Neural cell (in vitro differentiated cells): ENCODE measurements around the gene MOB3A. TPM values are rescaled to one million over a fixed set of nuclear protein-coding genes. Genes with fewer than 3 reads are reported as not detected.
A peak's percentile ranks its signal among the peaks of the same experiment; 100 is the strongest.

ENCODE experiments used
- H2AFZ ChIP-seq: fragments of 200-600, 300-800 bp; sonication (generic), shearing (Covaris generic); 2 replicates; pipeline ENCODE4 v1.6.0; 2014; ENCODE audit warnings: low read depth, mild to moderate bottlenecking, antibody characterized with exemption, low read length, moderate library complexity
- H3F3A ChIP-seq: fragments of 200-600 bp; shearing (Covaris generic); 2 replicates; pipeline ENCODE4 v1.6.1; 2016; ENCODE audit warnings: mild to moderate bottlenecking, moderate library complexity, mixed read lengths, antibody characterized with exemption, low read length; ENCODE audit not compliant: insufficient read depth, poor library complexity, severe bottlenecking
- H3K27ac ChIP-seq: fragments of 200-600, 300-800 bp; sonication (generic), shearing (Covaris generic); 2 replicates; pipeline ENCODE4 v1.5.1; 2014; ENCODE audit warnings: mild to moderate bottlenecking, low read length, moderate library complexity
- H3K27me3 ChIP-seq: fragments of 300-800, 200-600 bp; sonication (generic), shearing (Covaris generic); 2 replicates; pipeline ENCODE4 v1.6.0; 2014; ENCODE audit warnings: mild to moderate bottlenecking, low read depth, low read length, moderate library complexity; ENCODE audit not compliant: insufficient read depth
- H3K36me3 ChIP-seq: fragments of 300-800, 200-600 bp; sonication (generic), shearing (Covaris generic); 2 replicates; pipeline ENCODE4 v1.5.1; 2014; ENCODE audit warnings: mild to moderate bottlenecking, antibody characterized with exemption, low read length, moderate library complexity; ENCODE audit not compliant: insufficient read depth
- H3K4me2 ChIP-seq: fragments of 300-800, 200-600 bp; sonication (generic), shearing (Covaris generic); 2 replicates; pipeline ENCODE4 v1.6.0; 2014; ENCODE audit warnings: mild to moderate bottlenecking, low read length
- H3K4me3 ChIP-seq: fragments of 300-800, 200-600 bp; sonication (generic), shearing (Covaris generic); 2 replicates; pipeline ENCODE4 v1.5.1; 2014; ENCODE audit warnings: mild to moderate bottlenecking, low read length, moderate library complexity
- H3K79me2 ChIP-seq: fragments of 200-600 bp; shearing (Covaris generic); replicated peaks from 2 replicates; pipeline ENCODE4 v1.6.0; 2014; ENCODE audit warnings: mild to moderate bottlenecking, low read length, moderate library complexity; ENCODE audit not compliant: insufficient read depth
- H3K9ac ChIP-seq: fragments of 300-800, 200-600 bp; sonication (generic), shearing (Covaris generic); 2 replicates; pipeline ENCODE4 v1.6.1; 2016; ENCODE audit warnings: mild to moderate bottlenecking, low read length, mixed read lengths
- H3K9me2 ChIP-seq: fragments of 200-600 bp; shearing (Covaris generic); 2 replicates; pipeline ENCODE4 v1.6.1; 2016; ENCODE audit warnings: mild to moderate bottlenecking, low read length, mixed read lengths; ENCODE audit not compliant: insufficient read depth
- H3K9me3 ChIP-seq: fragments of 200-600, 300-800 bp; sonication (generic), shearing (Covaris generic); 2 replicates; pipeline ENCODE4 v1.6.1; 2016; ENCODE audit warnings: mild to moderate bottlenecking, mixed run types, low read length, moderate library complexity, mixed read lengths
- H4K20me1 ChIP-seq: fragments of 200-600 bp; shearing (Covaris generic); 2 replicates; pipeline ENCODE4 v1.6.1; 2016; ENCODE audit warnings: mild to moderate bottlenecking, mixed run types; ENCODE audit not compliant: insufficient read depth
- CTCF ChIP-seq: fragments of 450-650 bp; IDR thresholded peaks from 2 replicates; pipeline ENCODE4 v1.5.1; 2014; ENCODE audit warnings: antibody characterized with exemption, mild to moderate bottlenecking, moderate library complexity; ENCODE audit not compliant: poor library complexity, severe bottlenecking
- EP300 ChIP-seq: fragments of 450-650 bp; conservative IDR thresholded peaks from 2 replicates; pipeline ENCODE4 v1.6.1; 2014; ENCODE audit warnings: antibody characterized with exemption, mild to moderate bottlenecking, moderate library complexity; ENCODE audit not compliant: poor library complexity, severe bottlenecking
- EZH2 ChIP-seq: fragments of 200-600, 300-800 bp; shearing (Covaris generic), sonication (generic); IDR thresholded peaks from 2 replicates; pipeline ENCODE4 v1.6.1; 2014; ENCODE audit warnings: antibody characterized with exemption, low read length, borderline replicate concordance, mild to moderate bottlenecking; ENCODE audit not compliant: insufficient read depth, poor library complexity, severe bottlenecking
- MXI1 ChIP-seq: fragments of 450-650 bp; conservative IDR thresholded peaks from 2 replicates; pipeline ENCODE4 v1.6.1; 2014; ENCODE audit warnings: antibody characterized with exemption, mild to moderate bottlenecking; ENCODE audit not compliant: poor library complexity, severe bottlenecking
- POLR2AphosphoS5 ChIP-seq: IDR thresholded peaks from 2 replicates; pipeline ENCODE4 v1.6.1; 2012
- RAD21 ChIP-seq: fragments of 450-650 bp; conservative IDR thresholded peaks from 2 replicates; pipeline ENCODE4 v1.6.1; 2014; ENCODE audit warnings: antibody characterized with exemption, mild to moderate bottlenecking, moderate library complexity
- REST ChIP-seq: IDR thresholded peaks from 2 replicates; pipeline ENCODE4 v1.6.1; 2012; ENCODE audit warnings: borderline replicate concordance
- SMC3 ChIP-seq: fragments of 450-650 bp; conservative IDR thresholded peaks from 2 replicates; pipeline ENCODE4 v1.6.1; 2014; ENCODE audit warnings: antibody characterized with exemption, mild to moderate bottlenecking, moderate library complexity; ENCODE audit not compliant: poor library complexity
- TAF1 ChIP-seq: IDR thresholded peaks from 2 replicates; pipeline ENCODE4 v1.6.1; 2012; ENCODE audit warnings: low read depth
- polyA plus RNA-seq: library from polyadenylated mRNA; depleted of rRNA; stranded (reverse); fragments of >200 nt; gene quantifications from 2 replicates; pipeline ENCODE4 v1.2.3, GENCODE V29; 2014

MOB3A gene
- polyA plus RNA-seq, 1 donor from 2014 or later: 5.8 TPM

GRCh38 chr19:2040647-2041432 lies 55.3 kb downstream of the MOB3A start:
- Histone ChIP-seq H3K9me3 (no peaks in the 10 kb centered on the region), H3K9ac (peak overlapping the region; percentile 64), H3F3A (no peaks in the 10 kb centered on the region), H3K9me2 (no peaks in the 10 kb centered on the region), H3K79me2 (no peaks in the 10 kb centered on the region), H3K27ac (peak overlapping the region; percentile 73), H3K4me3 (peak overlapping the region; percentile 64), H3K36me3 (no peaks in the 10 kb centered on the region), H2AFZ (no peak overlapping the region), H3K4me2 (no peak overlapping the region), H4K20me1 (no peaks in the 10 kb centered on the region), H3K27me3 (no peaks in the 10 kb centered on the region)
- TF ChIP-seq CTCF: no peak
- TF ChIP-seq MXI1: no peak
- TF ChIP-seq REST: no peak
- no peak for TF ChIP-seq EP300
- no peak for TF ChIP-seq RAD21

- Histone ChIP-seq H3K9ac (no peak overlapping the region), H3K9me2 (no peaks in the 10 kb centered on the region), H3K4me2 (no peak overlapping the region), H2AFZ (no peak overlapping the region), H3K4me3 (no peak overlapping the region), H3K9me3 (no peaks in the 10 kb centered on the region), H3K79me2 (no peaks in the 10 kb centered on the region), H4K20me1 (no peaks in the 10 kb centered on the region), H3K27me3 (no peaks in the 10 kb centered on the region), H3F3A (no peaks in the 10 kb centered on the region), H3K36me3 (no peaks in the 10 kb centered on the region), H3K27ac (no peak overlapping the region)
- TF ChIP-seq RAD21 (no peak), EP300 (no peak), POLR2AphosphoS5 (no peak), REST (no peak), SMC3 (no peak), MXI1 (no peak), CTCF (no peak), TAF1 (no peak), EZH2 (no peak)
Measured at GRCh38 chr19:2039959-2040646, 56.0 kb downstream of the MOB3A start.
